GM11168 (cell line): ENCODE measurements around the gene RACK1.

Experiments
- in situ Hi-C: fragments of 300-500 bp; cut with MboI; formaldehyde crosslinking; loops from one replicate; pipeline ENCODE4 v1.12.0; 2022; ENCODE audit warnings: low sequenced_read_pairs; ENCODE audit not compliant: unreplicated experiment

The RACK1 gene

GRCh38 chr5:181234455-181235306, 9.0 kb downstream of the RACK1 start:
- in situ Hi-C loops, result no loop called here

GRCh38 chr5:181233801-181234454, 9.8 kb downstream of the RACK1 start:
- in situ Hi-C loops, result no loop called here

GRCh38 chr5:181233088-181233800, 10.5 kb downstream of the RACK1 start:
- in situ Hi-C loops, result no loop called here

GRCh38 chr5:181232593-181232992, 11.1 kb downstream of the RACK1 start:
- in situ Hi-C loops, result no loop called here

- in situ Hi-C loops, result no loop called here
Observed at GRCh38 chr5:181231432-181231831, 12.3 kb downstream of the RACK1 start.

GRCh38 chr5:181230551-181230950, 13.2 kb downstream of the RACK1 start:
- in situ Hi-C loops, result no loop called here

- in situ Hi-C loops, result no loop called here
Observed at GRCh38 chr5:181229996-181230395, 13.7 kb downstream of the RACK1 start.

GRCh38 chr5:181224390-181225229, 19.1 kb downstream of the RACK1 start:
- in situ Hi-C loops, result loop anchor here (5.0 kb wide), 1 partner anchor 52 kb away; no protein-coding TSS in a partner anchor

GRCh38 chr5:181223729-181224389, 19.8 kb downstream of the RACK1 start:
- in situ Hi-C loops, result loop anchor here (5.0 kb wide), 1 partner anchor 52 kb away; no protein-coding TSS in a partner anchor

- in situ Hi-C loops, result loop anchor here (5.0 kb wide), 1 partner anchor 51 kb away; no protein-coding TSS in a partner anchor
Observed at GRCh38 chr5:181223058-181223728, 20.5 kb downstream of the RACK1 start, which contains the start of gene TRIM41. Gene TRIM41, plus strand, starts transcription at chr5:181223281. Its CDS starts 719 bp downstream, at chr5:181224000.

GRCh38 chr5:181222630-181223057, 21.1 kb downstream of the RACK1 start:
- in situ Hi-C loops, result loop anchor here (5.0 kb wide), 1 partner anchor 50 kb away; no protein-coding TSS in a partner anchor

GRCh38 chr5:181221792-181222629, 21.7 kb downstream of the RACK1 start:
- in situ Hi-C loops, result loop anchor here (5.0 kb wide), 1 partner anchor 50 kb away; no protein-coding TSS in a partner anchor

- in situ Hi-C loops, result loop anchor here (5.0 kb wide), 1 partner anchor 49 kb away; no protein-coding TSS in a partner anchor
Observed at GRCh38 chr5:181221105-181221791, 22.5 kb downstream of the RACK1 start.

- in situ Hi-C loops, result loop anchor here (5.0 kb wide), 1 partner anchor 48 kb away; no protein-coding TSS in a partner anchor
Observed at GRCh38 chr5:181220178-181220515, 23.6 kb downstream of the RACK1 start.

- in situ Hi-C loops, result loop anchor here (5.0 kb wide), 1 partner anchor 47 kb away; no protein-coding TSS in a partner anchor
Observed at GRCh38 chr5:181219262-181220177, 24.2 kb downstream of the RACK1 start.

- in situ Hi-C loops, result no loop called here
Observed at GRCh38 chr5:181218795-181219124, 24.9 kb downstream of the RACK1 start.
